Body of pancreas (tissue), 4 donors: ENCODE measurements around the gene DTWD2. TPM values are rescaled to one million over a fixed set of nuclear protein-coding genes. Genes with fewer than 3 reads are reported as not detected.
A peak's percentile ranks its signal among the peaks of the same experiment; 100 is the strongest.
"Not testable (repeated sequence)": the region's sequence is repeated elsewhere in the genome, so short reads cannot be mapped to it uniquely, and the experiment has no call there.

Experiments used
- ATAC-seq: fragments of 150-250 bp; one replicate; pipeline ENCODE4 v1.9.1; 2016
- DNase-seq, 4 donors: peaks; one replicate each; pipeline ENCODE4 v3.0.0-alpha.2; 2019
- H3K27ac ChIP-seq, 4 donors: fragments of 200-600 bp; sonication (generic); 1 replicate in 3 of 4; 2 replicates in 1 of 4; pipeline versions ENCODE4 v1.5.1 to v1.6.1; 2016 to 2019; ENCODE audit warnings: mild to moderate bottlenecking in 1 of 4, mixed read lengths in 1 of 4, moderate library complexity in 1 of 4
- H3K27me3 ChIP-seq, 2 donors: fragments of 200-600 bp; sonication (generic); one replicate each; pipeline ENCODE4 v1.6.0; 2016; ENCODE audit warnings: mild to moderate bottlenecking in 1 of 2
- H3K36me3 ChIP-seq, 2 donors: fragments of 200-600 bp; sonication (generic); replicated peaks in 1 of 2; 2 replicates each; pipeline ENCODE4 v1.5.1; 2016; ENCODE audit warnings: low read depth in 2 of 2; ENCODE audit not compliant: insufficient read depth in 1 of 2
- H3K4me1 ChIP-seq: fragments of 200-600 bp; sonication (generic); one replicate; pipeline ENCODE4 v1.6.0; 2016
- H3K4me3 ChIP-seq, 2 donors: fragments of 200-600 bp; sonication (generic); 1 replicate in 1 of 2; 2 replicates in 1 of 2; pipeline ENCODE4 v1.5.1; 2016 to 2019
- H3K9me3 ChIP-seq, 3 donors: fragments of 200-600 bp; sonication (generic); 1 replicate in 2 of 3; 2 replicates in 1 of 3; pipeline ENCODE4 v1.5.1; 2016
- POLR2A ChIP-seq, 3 donors: fragments of 450-650 bp; IDR thresholded peaks; one replicate each; pipeline ENCODE4 v1.6.1; 2016; ENCODE audit warnings: antibody characterized with exemption in 3 of 3, mild to moderate bottlenecking in 2 of 3
- WGBS, 2 donors: methylation state at CpG; one replicate each; pipeline ENCODE4 v1.1.5; 2017; 5-methylcytosine and 5-hydroxymethylcytosine counted together
- intact Hi-C: fragments of 100-400 bp; cut with DNase I; formaldehyde crosslinking; loops from one replicate; pipeline ENCODE4 v1.15.1; 2023
- total RNA-seq, 2 donors: library from RNA; depleted of rRNA; stranded (reverse); fragments of >200 nt; gene quantifications; one replicate each; pipeline ENCODE4 v1.1.0, GENCODE V29; 2016
- TF ChIP-seq, protein P1 (sequence below), 7 experiments: fragments of 450-650 bp in 4 of 7; fragments of 200-600 bp in 3 of 7; sonication (generic) in 3 of 7; IDR thresholded peaks; one replicate each; pipeline ENCODE4 v1.5.1; 2016 to 2019; ENCODE audit warnings: antibody characterized with exemption in 7 of 7

The DTWD2 gene
- total RNA-seq, 2 donors from 2014 or later, result 7.5 to 29.7 TPM

DNA sequence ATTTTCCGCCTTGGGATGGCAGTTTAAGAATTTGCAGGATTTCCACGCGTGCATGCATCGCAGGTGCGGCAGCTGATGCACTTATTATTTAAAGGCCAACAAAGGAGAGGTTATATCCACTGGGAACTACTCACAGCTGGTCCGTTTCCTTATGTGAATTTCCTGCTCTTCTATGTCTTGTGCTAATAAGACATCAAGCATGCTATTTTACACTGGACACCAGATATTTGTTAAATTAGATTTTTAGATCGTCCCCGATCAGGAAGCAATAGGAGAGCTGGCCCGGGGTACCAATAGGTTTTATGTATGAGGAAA lies 476 bp upstream of the DTWD2 start:
- intact Hi-C loops, result no loop called here
- WGBS, 2 donors, result 6 to 12% methylated on average over 9 of the region's 9 CpGs
- peak; percentile 17 for ATAC-seq
- Histone ChIP-seq H3K36me3 (no peaks in the 10 kb centered on the region), H3K4me1 (peaks cover 34% of the 10 kb centered on the region), H3K4me3 (peak overlapping the region in 1 of 2 donors; percentile 55), H3K9me3 (no peaks in the 10 kb centered on the region), H3K27me3 (no peaks in the 10 kb centered on the region), H3K27ac (peak overlapping the region; percentile 86 to 99 (median 98))
- no peak for DNase-seq
- TF ChIP-seq, protein P1, sequence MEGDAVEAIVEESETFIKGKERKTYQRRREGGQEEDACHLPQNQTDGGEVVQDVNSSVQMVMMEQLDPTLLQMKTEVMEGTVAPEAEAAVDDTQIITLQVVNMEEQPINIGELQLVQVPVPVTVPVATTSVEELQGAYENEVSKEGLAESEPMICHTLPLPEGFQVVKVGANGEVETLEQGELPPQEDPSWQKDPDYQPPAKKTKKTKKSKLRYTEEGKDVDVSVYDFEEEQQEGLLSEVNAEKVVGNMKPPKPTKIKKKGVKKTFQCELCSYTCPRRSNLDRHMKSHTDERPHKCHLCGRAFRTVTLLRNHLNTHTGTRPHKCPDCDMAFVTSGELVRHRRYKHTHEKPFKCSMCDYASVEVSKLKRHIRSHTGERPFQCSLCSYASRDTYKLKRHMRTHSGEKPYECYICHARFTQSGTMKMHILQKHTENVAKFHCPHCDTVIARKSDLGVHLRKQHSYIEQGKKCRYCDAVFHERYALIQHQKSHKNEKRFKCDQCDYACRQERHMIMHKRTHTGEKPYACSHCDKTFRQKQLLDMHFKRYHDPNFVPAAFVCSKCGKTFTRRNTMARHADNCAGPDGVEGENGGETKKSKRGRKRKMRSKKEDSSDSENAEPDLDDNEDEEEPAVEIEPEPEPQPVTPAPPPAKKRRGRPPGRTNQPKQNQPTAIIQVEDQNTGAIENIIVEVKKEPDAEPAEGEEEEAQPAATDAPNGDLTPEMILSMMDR (IDR thresholded peaks at IDR 0.05), result no peak
- TF ChIP-seq POLR2A (IDR thresholded peaks at IDR 0.05), result no peak

DNA sequence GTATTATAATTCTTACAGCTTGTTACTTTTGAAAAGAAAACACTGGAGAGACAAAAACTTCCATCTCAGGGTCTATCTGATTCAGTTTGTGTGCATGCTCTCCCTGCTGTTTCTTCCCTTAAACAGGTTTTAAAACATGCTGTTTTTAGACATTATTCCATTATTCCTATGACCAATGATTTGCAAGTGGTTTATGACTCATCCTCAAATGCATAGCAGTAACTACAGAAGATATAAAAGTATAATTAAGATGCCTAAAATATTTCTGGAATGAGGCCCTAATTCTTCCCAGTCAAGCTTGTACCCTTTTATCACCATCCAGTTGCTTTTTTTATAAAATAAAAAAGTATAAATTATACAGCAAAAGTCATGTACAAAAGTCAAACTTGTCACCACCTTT lies 3.7 kb downstream of the DTWD2 start:
- intact Hi-C loops, result no loop called here
- H3K4me3 ChIP-seq, result no peak overlapping the region
- no peak for DNase-seq
- H3K9me3 ChIP-seq, result no peaks in the 10 kb centered on the region
- no peak for ATAC-seq
- no peaks in the 10 kb centered on the region for H3K27me3 ChIP-seq
- H3K36me3 ChIP-seq, result no peaks in the 10 kb centered on the region
- H3K27ac ChIP-seq, result no peak overlapping the region
- H3K4me1 ChIP-seq, result peaks cover 20% of the 10 kb centered on the region
- TF ChIP-seq, protein P1 (IDR thresholded peaks at IDR 0.05), result no peak
- TF ChIP-seq POLR2A (IDR thresholded peaks at IDR 0.05), result no peak

DNA sequence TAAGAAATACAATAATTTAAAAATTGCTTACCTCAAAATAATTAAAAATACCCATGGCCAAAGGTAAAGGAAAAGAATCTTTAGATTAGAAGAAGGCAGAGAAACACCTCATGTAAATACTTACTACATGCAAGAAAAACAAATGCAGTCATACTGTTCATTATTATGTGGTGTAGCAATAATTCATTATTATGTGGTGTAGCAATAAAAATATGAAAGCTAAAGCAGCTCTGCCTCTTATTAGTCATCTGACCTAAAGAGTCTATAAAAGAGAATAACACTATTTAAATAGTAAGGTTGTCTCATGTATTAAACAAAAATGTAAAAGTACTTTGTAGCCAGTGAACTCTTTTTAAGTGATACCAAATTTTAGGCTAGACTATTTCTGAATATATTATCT lies 6.6 kb downstream of the DTWD2 start:
- no peak overlapping the region for H3K4me3 ChIP-seq
- no peak for DNase-seq
- TF ChIP-seq, protein P1 (IDR thresholded peaks at IDR 0.05), result no peak
- TF ChIP-seq POLR2A (IDR thresholded peaks at IDR 0.05), result no peak
- H3K27me3 ChIP-seq, result no peaks in the 10 kb centered on the region
- peaks cover 6% of the 10 kb centered on the region for H3K4me1 ChIP-seq
- intact Hi-C loops, result no loop called here
- no peak for ATAC-seq
- H3K9me3 ChIP-seq, result no peaks in the 10 kb centered on the region
- H3K36me3 ChIP-seq, result no peaks in the 10 kb centered on the region
- H3K27ac ChIP-seq, result no peak overlapping the region

DNA sequence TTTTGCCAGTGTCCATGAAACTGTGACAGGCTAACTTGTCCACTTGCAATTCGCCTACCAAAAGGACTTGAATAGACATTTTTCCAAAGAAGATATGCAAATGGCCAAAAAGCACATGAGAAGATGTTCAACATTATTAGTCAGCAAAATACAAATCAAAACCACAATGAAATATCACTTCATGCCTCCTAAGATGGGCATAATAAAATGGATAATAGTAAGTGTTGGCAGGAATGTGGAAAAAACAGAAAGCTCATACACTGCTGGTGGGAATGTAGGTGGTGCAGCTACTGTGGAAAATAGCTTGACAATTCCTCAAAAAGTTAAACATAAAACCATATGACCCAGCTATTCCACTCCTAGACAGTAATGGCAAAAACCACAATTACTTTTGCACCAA lies 7.9 kb downstream of the DTWD2 start:
- intact Hi-C loops, result no loop called here

DNA sequence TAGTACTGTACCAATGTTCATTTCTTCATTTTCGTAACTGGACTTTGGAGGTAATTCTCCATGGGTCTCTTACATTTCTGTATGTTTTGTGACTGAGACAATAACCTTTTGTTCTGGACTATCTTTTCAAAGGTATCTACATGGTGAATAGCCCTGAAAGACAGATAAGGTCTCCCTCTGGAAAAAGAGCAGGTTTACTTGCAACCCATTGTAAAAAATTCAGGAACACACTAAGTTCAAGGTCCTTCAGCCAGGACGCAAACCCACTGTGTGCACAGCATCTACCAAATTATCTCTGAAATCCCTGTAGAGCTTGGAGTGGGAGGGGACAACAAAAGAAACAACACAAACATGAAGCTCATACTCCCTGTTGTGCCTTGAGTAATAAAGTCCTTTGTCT lies 8.3 kb downstream of the DTWD2 start:
- no peak for DNase-seq
- Histone ChIP-seq H3K27ac (no peak overlapping the region), H3K4me1 (no peaks in the 10 kb centered on the region), H3K27me3 (no peaks in the 10 kb centered on the region), H3K36me3 (no peaks in the 10 kb centered on the region), H3K4me3 (no peak overlapping the region), H3K9me3 (no peaks in the 10 kb centered on the region)
- TF ChIP-seq, protein P1 (IDR thresholded peaks at IDR 0.05), result no peak
- TF ChIP-seq POLR2A (IDR thresholded peaks at IDR 0.05), result no peak
- WGBS, 2 donors, result 45 to 66% methylated on average over 2 of the region's 2 CpGs
- no peak for ATAC-seq
- intact Hi-C loops, result no loop called here

More for the DNA sequence above, 7.9 kb downstream of the DTWD2 start:
- 95 to 96% methylated on average over 1 of the region's 1 CpG for WGBS, 2 donors
- DNase-seq (no peak), ATAC-seq (no peak)
- no peaks in the 10 kb centered on the region for H3K4me1 ChIP-seq
- no peaks in the 10 kb centered on the region for H3K36me3 ChIP-seq
- H3K27me3 ChIP-seq, result no peaks in the 10 kb centered on the region
- no peaks in the 10 kb centered on the region for H3K9me3 ChIP-seq
- no peak overlapping the region for H3K27ac ChIP-seq
- no peak for TF ChIP-seq POLR2A (IDR thresholded peaks at IDR 0.05)
- TF ChIP-seq, protein P1 (IDR thresholded peaks at IDR 0.05), result no peak
- H3K4me3 ChIP-seq, result no peak overlapping the region

DNA sequence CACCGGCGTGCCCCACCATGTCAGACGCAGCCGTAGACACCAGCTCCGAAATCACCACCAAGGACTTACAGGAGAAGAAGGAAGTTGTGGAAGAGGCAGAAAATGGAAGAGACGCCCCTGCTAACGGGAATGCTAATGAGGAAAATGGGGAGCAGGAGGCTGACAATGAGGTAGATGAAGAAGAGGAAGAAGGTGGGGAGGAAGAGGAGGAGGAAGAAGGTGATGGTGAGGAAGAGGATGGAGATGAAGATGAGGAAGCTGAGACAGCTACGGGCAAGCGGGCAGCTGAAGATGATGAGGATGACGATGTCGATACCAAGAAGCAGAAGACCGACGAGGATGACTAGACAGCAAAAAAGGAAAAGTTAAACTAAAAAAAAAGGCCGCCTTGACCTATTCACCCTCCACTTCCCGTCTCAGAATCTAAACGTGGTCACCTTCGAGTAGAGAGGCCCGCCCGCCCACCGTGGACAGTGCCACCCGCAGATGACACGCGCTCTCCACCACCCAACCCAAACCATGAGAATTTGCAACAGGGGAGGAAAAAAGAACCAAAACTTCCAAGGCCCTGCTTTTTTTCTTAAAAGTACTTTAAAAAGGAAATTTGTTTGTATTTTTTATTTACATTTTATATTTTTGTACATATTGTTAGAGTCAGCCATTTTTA lies 14.4 kb downstream of the DTWD2 start:
- H3K4me3 ChIP-seq, H3K27ac ChIP-seq, H3K27me3 ChIP-seq, H3K36me3 ChIP-seq, intact Hi-C loops, ATAC-seq, H3K4me1 ChIP-seq, H3K9me3 ChIP-seq, DNase-seq: not testable (repeated sequence)
- 92 to 96% methylated on average over 23 of the region's 23 CpGs for WGBS, 2 donors
